Left renal cortex interstitium (tissue), 4 donors: ENCODE results near the gene IFITM1. TPM values are rescaled to one million over a fixed set of nuclear protein-coding genes. Genes with fewer than 3 reads are reported as not detected.
A peak's percentile ranks its signal among the peaks of the same experiment; 100 is the strongest.
"Not testable (repeated sequence)": the region's sequence is repeated elsewhere in the genome, so short reads cannot be mapped to it uniquely, and the experiment has no call there.

Experiments
- DNase-seq, 4 donors: peaks; one replicate each; pipeline ENCODE4 v3.0.0-alpha.2; 2013; ENCODE audit warnings: low read depth in 4 of 4, low spot score in 2 of 4, missing footprints in 1 of 4
- polyA plus RNA-seq, 4 donors: library from polyadenylated mRNA; unstranded; fragments of 120-200 nt; gene quantifications; one replicate each; pipeline ENCODE4 v1.2.1, GENCODE V29; 2013; ENCODE audit not compliant: insufficient read length in 4 of 4

Gene IFITM1
- polyA plus RNA-seq: 10 to 100 TPM; 32.6 to 43.2 (median 37.8) TPM

GRCh38 chr11:313787-314553, at the start of gene IFITM1:
Gene IFITM1 (plus strand): TSS chr11:314040. CDS start chr11:314171, 131 bp downstream.
- DNase-seq: peak in 1 of 4 donors; percentile 80

GRCh38 chr11:266676-267439, 47.0 kb upstream of the IFITM1 start:
- no peak for DNase-seq

- no peak for DNase-seq
These were observed 46.3 kb upstream of the IFITM1 start for GRCh38 chr11:267491-267994.

- DNase-seq: not testable (repeated sequence)
These were observed 45.1 kb upstream of the IFITM1 start for GRCh38 chr11:268716-269145.

GRCh38 chr11:269146-269890, 44.5 kb upstream of the IFITM1 start:
- no peak for DNase-seq

- no peak for DNase-seq
These were observed 43.2 kb upstream of the IFITM1 start for GRCh38 chr11:270451-271318.

- DNase-seq: no peak
These were observed 42.5 kb upstream of the IFITM1 start for GRCh38 chr11:271319-271715.

- no peak for DNase-seq
These were observed 41.5 kb upstream of the IFITM1 start for GRCh38 chr11:272195-272930.

DNA sequence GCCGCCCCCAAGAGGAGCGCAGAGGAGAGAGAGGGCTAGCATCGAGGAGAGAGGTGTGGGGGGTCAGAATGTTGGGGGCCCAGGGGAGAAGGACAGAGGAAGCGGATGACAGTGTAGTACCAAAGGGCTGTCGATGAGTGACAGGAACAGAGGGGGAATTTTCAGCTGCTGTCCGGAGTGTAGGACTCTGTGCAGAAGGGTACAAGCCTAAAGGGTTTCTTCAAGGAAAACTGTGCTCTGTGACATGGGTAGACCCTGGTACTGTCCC, 41.0 kb upstream of the IFITM1 start:
- no peak for DNase-seq

DNA sequence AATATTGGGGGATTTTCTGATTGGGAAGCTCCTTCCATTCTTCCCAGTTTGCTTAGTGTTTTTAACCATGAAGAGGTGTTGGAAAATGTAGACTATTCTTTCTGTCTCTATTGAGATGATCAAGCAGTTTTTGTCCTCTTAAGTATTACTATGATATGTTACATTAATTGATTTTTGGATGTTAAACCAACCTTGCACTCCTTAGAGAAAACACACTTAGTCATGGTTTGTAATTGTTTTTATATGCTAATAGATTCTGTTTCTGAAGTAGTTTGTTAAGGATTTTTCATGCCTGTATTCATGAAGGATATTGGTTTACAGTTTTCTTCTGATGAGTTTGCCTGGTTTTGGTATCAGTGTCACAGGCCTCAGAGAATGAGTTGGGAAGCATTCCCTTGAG, 37.6 kb upstream of the IFITM1 start:
- no peak for DNase-seq

DNA sequence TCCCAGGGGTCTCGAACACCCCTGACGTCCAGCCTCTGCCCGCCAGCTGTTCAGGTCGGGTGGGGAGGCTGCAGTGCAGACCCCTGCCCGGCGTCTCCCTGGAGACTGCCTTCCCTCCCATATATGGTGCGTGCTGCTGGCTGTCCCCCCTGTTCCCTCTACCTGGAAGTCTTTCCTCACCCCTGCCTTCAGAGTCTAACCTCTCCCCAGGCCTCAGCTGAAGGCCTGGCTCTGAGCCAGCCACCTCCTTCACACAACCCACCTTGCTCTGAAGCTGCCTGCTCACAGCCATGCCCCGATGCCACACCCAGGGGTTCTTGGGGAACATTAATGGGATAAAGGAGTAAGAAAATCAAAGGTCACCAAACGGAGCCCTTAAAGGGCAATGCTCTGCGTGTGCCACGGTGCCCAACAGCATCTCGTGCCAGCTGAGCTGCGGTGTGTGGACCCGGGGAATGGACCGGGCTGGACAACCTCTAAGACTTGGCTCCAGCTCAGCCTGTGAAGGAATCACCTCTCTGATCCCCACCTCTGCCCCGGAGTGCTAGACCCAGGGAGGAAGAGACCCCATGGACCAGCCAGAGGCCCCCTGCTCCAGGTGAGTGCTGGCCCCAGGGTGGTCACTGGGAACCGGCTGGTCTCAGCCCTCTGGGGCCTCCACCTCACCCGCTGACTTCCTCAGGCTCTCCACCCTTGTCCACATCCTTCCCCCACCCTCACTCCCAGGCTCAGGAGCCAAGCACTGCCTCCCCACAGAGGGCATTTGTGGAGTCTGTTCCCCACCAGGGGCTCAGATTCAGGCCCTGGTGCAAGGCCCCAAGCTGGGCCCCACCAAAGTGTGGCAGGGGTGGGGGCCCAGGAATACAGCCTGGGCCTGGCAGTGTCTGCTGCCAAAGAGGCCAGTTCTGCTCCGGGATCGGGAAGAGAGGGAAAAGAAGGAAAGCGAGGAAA, 35.6 kb upstream of the IFITM1 start, which contains the start of gene NLRP6:
Gene NLRP6, plus strand, starts transcription at position 407 of the 951 bp plus-strand sequence. Its CDS starts 163 bp downstream, at position 570.
- no peak for DNase-seq

GRCh38 chr11:279040-279965, 34.5 kb upstream of the IFITM1 start:
- no peak for DNase-seq

DNA sequence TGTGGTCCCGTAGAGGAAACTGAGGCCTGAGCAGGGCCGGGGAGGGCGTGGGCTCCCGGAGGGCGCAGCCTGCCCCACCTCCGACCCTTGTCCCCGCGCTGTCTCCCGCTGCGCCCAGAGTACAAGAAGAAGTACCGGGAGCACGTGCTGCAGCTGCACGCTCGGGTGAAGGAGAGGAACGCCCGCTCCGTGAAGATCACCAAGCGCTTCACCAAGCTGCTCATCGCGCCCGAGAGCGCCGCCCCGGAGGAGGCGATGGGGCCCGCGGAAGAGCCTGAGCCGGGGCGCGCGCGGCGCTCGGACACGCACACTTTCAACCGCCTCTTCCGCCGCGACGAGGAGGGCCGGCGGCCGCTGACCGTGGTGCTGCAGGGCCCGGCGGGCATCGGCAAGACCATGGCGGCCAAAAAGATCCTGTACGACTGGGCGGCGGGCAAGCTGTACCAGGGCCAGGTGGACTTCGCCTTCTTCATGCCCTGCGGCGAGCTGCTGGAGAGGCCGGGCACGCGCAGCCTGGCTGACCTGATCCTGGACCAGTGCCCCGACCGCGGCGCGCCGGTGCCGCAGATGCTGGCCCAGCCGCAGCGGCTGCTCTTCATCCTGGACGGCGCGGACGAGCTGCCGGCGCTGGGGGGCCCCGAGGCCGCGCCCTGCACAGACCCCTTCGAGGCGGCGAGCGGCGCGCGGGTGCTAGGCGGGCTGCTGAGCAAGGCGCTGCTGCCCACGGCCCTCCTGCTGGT, 33.7 kb upstream of the IFITM1 start:
- no peak for DNase-seq

- DNase-seq: no peak
These were observed 32.9 kb upstream of the IFITM1 start for GRCh38 chr11:280706-281485.

- DNase-seq: no peak
These were observed 32.2 kb upstream of the IFITM1 start for GRCh38 chr11:281486-282161.
